Muscle of leg (tissue), 11 donors: ENCODE results near the gene RNF115. TPM values are rescaled to one million over a fixed set of nuclear protein-coding genes. Genes with fewer than 3 reads are reported as not detected.
"Not testable (repeated sequence)": the region's sequence is repeated elsewhere in the genome, so short reads cannot be mapped to it uniquely, and the experiment has no call there.

Source experiments
- DNase-seq: peaks from one replicate; pipeline ENCODE4 v3.0.0; 2013
- H3K27ac ChIP-seq: one replicate; pipeline ENCODE4 v1.5.1; 2013; ENCODE audit warnings: mild to moderate bottlenecking, low read length, control low read depth
- H3K27me3 ChIP-seq: one replicate; pipeline ENCODE4 v1.6.1; 2013; ENCODE audit warnings: low read length; ENCODE audit not compliant: control insufficient read depth, insufficient read depth
- H3K36me3 ChIP-seq: one replicate; pipeline ENCODE4 v1.6.1; 2013; ENCODE audit warnings: low read length; ENCODE audit not compliant: control insufficient read depth, insufficient read depth
- H3K4me1 ChIP-seq: one replicate; pipeline ENCODE4 v1.6.1; 2013; ENCODE audit warnings: low read length; ENCODE audit not compliant: control insufficient read depth, insufficient read depth
- H3K4me3 ChIP-seq: one replicate; pipeline ENCODE4 v1.5.1; 2013; ENCODE audit warnings: low read length, control low read depth
- H3K9me3 ChIP-seq: replicated peaks from 2 replicates; pipeline ENCODE4 v1.6.1; 2013; ENCODE audit warnings: low read depth, low read length; ENCODE audit not compliant: control insufficient read depth
- WGBS: methylation state at CpG from one replicate; pipeline ENCODE4 v1.1.5; 2013; ENCODE audit warnings: missing lambda C conversion rate; ENCODE audit not compliant: insufficient coverage; 5-methylcytosine and 5-hydroxymethylcytosine counted together
- polyA plus RNA-seq, 8 donors: library from polyadenylated mRNA; unstranded; fragments of 120-200 nt; gene quantifications; one replicate each; pipeline versions ENCODE4 v1.2.1 to v1.2.3, GENCODE V29; 2013; ENCODE audit warnings: inconsistent platforms in 1 of 8, low replicate concordance in 1 of 8; ENCODE audit not compliant: insufficient read length in 8 of 8, insufficient read depth in 1 of 8
- total RNA-seq: library from RNA; stranded (reverse); fragments of 120-200 nt; gene quantifications from one replicate; pipeline ENCODE4 v1.2.4, GENCODE V29; 2013

Gene RNF115
- total and polyA plus RNA-seq, 9 donors: 10.8 to 18.8 (median 13.7) TPM

GRCh38 chr1:145828367-145829026, 4.6 kb upstream of the RNF115 start:
- Histone ChIP-seq H3K27ac (no peak overlapping the region), H3K4me1 (peaks cover 3% of the 10 kb centered on the region), H3K36me3 (peaks cover 60% of the 10 kb centered on the region), H3K9me3 (no peaks in the 10 kb centered on the region), H3K4me3 (no peak overlapping the region), H3K27me3 (no peaks in the 10 kb centered on the region)
- no peak for DNase-seq

GRCh38 chr1:145827966-145828365, 4.1 kb upstream of the RNF115 start:
- Histone ChIP-seq H3K4me3 (no peak overlapping the region), H3K27ac (no peak overlapping the region), H3K36me3 (peaks cover 55% of the 10 kb centered on the region), H3K9me3 (no peaks in the 10 kb centered on the region), H3K27me3 (no peaks in the 10 kb centered on the region), H3K4me1 (peaks cover 3% of the 10 kb centered on the region)
- DNase-seq: no peak

- no peak for DNase-seq
- no CpG with 5 or more reads among the region's 2 CpGs for WGBS
- no peaks in the 10 kb centered on the region for H3K9me3 ChIP-seq
- H3K27ac ChIP-seq: no peak overlapping the region
- peaks cover 3% of the 10 kb centered on the region for H3K4me1 ChIP-seq
- H3K4me3 ChIP-seq: no peak overlapping the region
- peaks cover 39% of the 10 kb centered on the region for H3K36me3 ChIP-seq
- no peaks in the 10 kb centered on the region for H3K27me3 ChIP-seq
Measured at GRCh38 chr1:145826030-145826429, 2.1 kb upstream of the RNF115 start.

- Histone ChIP-seq H3K9me3 (no peaks in the 10 kb centered on the region), H3K27me3 (no peaks in the 10 kb centered on the region), H3K4me3 (peak overlapping the region; percentile 94), H3K36me3 (peaks cover 30% of the 10 kb centered on the region), H3K4me1 (peaks cover 3% of the 10 kb centered on the region), H3K27ac (peak overlapping the region; percentile 96)
- no peak for DNase-seq
- WGBS: 0% methylated on average over 3 of the region's 7 CpGs
Measured at GRCh38 chr1:145824499-145824842, 576 bp upstream of the RNF115 start.

GRCh38 chr1:145822779-145823331, 1.0 kb downstream of the RNF115 start:
- H3K4me1 ChIP-seq, H3K4me3 ChIP-seq, H3K9me3 ChIP-seq, H3K27ac ChIP-seq, H3K27me3 ChIP-seq, DNase-seq: not testable (repeated sequence)
- no CpG with 5 or more reads among the region's 16 CpGs for WGBS
- peaks cover 14% of the 10 kb centered on the region for H3K36me3 ChIP-seq

GRCh38 chr1:145818095-145818494, 5.8 kb downstream of the RNF115 start:
- H3K27me3 ChIP-seq, H3K4me1 ChIP-seq, H3K36me3 ChIP-seq, H3K9me3 ChIP-seq, DNase-seq, H3K27ac ChIP-seq, H3K4me3 ChIP-seq: not testable (repeated sequence)
- whole genome bisulfite sequencing: no CpG with 5 or more reads among the region's 6 CpGs

GRCh38 chr1:145812977-145813810, 10.7 kb downstream of the RNF115 start:
- H3K4me3 ChIP-seq, H3K27ac ChIP-seq, H3K9me3 ChIP-seq, DNase-seq, H3K27me3 ChIP-seq, H3K4me1 ChIP-seq, H3K36me3 ChIP-seq: not testable (repeated sequence)
- no CpG with 5 or more reads among the region's 6 CpGs for WGBS

- Histone ChIP-seq H3K27me3 (no peaks in the 10 kb centered on the region), H3K36me3 (no peaks in the 10 kb centered on the region), H3K9me3 (no peaks in the 10 kb centered on the region), H3K4me1 (no peaks in the 10 kb centered on the region), H3K27ac (no peak overlapping the region), H3K4me3 (no peak overlapping the region)
- DNase-seq: no peak
- WGBS: 100% methylated on average over 6 of the region's 7 CpGs
Measured at GRCh38 chr1:145806844-145807243, 17.1 kb downstream of the RNF115 start.

- H3K27me3 ChIP-seq: no peaks in the 10 kb centered on the region
- H3K4me1 ChIP-seq: no peaks in the 10 kb centered on the region
- H3K9me3 ChIP-seq: no peaks in the 10 kb centered on the region
- no peak overlapping the region for H3K27ac ChIP-seq
- WGBS: no CpG with 5 or more reads among the region's 4 CpGs
- no peaks in the 10 kb centered on the region for H3K36me3 ChIP-seq
- no peak overlapping the region for H3K4me3 ChIP-seq
- no peak for DNase-seq
Measured at GRCh38 chr1:145806408-145806807, 17.5 kb downstream of the RNF115 start.

- no peaks in the 10 kb centered on the region for H3K4me1 ChIP-seq
Measured at GRCh38 chr1:145805057-145805456, 18.8 kb downstream of the RNF115 start.

More at GRCh38 chr1:145805057-145805456, 18.8 kb downstream of the RNF115 start:
- Histone ChIP-seq H3K27me3 (no peaks in the 10 kb centered on the region), H3K36me3 (no peaks in the 10 kb centered on the region), H3K9me3 (no peaks in the 10 kb centered on the region), H3K27ac (no peak overlapping the region), H3K4me3 (no peak overlapping the region)
- no CpG with 5 or more reads among the region's 1 CpG for WGBS
- no peak for DNase-seq
